Neural cell (in vitro differentiated cells): ENCODE measurements around the gene DCUN1D2. TPM values are rescaled to one million over a fixed set of nuclear protein-coding genes. Genes with fewer than 3 reads are reported as not detected.

ENCODE experiments used
- H2AFZ ChIP-seq: fragments of 200-600, 300-800 bp; sonication (generic), shearing (Covaris generic); 2 replicates; pipeline ENCODE4 v1.6.0; 2014; ENCODE audit warnings: low read depth, mild to moderate bottlenecking, antibody characterized with exemption, low read length, moderate library complexity
- H3F3A ChIP-seq: fragments of 200-600 bp; shearing (Covaris generic); 2 replicates; pipeline ENCODE4 v1.6.1; 2016; ENCODE audit warnings: mild to moderate bottlenecking, moderate library complexity, mixed read lengths, antibody characterized with exemption, low read length; ENCODE audit not compliant: insufficient read depth, poor library complexity, severe bottlenecking
- H3K27ac ChIP-seq: fragments of 200-600, 300-800 bp; sonication (generic), shearing (Covaris generic); 2 replicates; pipeline ENCODE4 v1.5.1; 2014; ENCODE audit warnings: mild to moderate bottlenecking, low read length, moderate library complexity
- H3K27me3 ChIP-seq: fragments of 300-800, 200-600 bp; sonication (generic), shearing (Covaris generic); 2 replicates; pipeline ENCODE4 v1.6.0; 2014; ENCODE audit warnings: mild to moderate bottlenecking, low read depth, low read length, moderate library complexity; ENCODE audit not compliant: insufficient read depth
- H3K36me3 ChIP-seq: fragments of 300-800, 200-600 bp; sonication (generic), shearing (Covaris generic); 2 replicates; pipeline ENCODE4 v1.5.1; 2014; ENCODE audit warnings: mild to moderate bottlenecking, antibody characterized with exemption, low read length, moderate library complexity; ENCODE audit not compliant: insufficient read depth
- H3K4me2 ChIP-seq: fragments of 300-800, 200-600 bp; sonication (generic), shearing (Covaris generic); 2 replicates; pipeline ENCODE4 v1.6.0; 2014; ENCODE audit warnings: mild to moderate bottlenecking, low read length
- H3K4me3 ChIP-seq: fragments of 300-800, 200-600 bp; sonication (generic), shearing (Covaris generic); 2 replicates; pipeline ENCODE4 v1.5.1; 2014; ENCODE audit warnings: mild to moderate bottlenecking, low read length, moderate library complexity
- H3K79me2 ChIP-seq: fragments of 200-600 bp; shearing (Covaris generic); replicated peaks from 2 replicates; pipeline ENCODE4 v1.6.0; 2014; ENCODE audit warnings: mild to moderate bottlenecking, low read length, moderate library complexity; ENCODE audit not compliant: insufficient read depth
- H3K9ac ChIP-seq: fragments of 300-800, 200-600 bp; sonication (generic), shearing (Covaris generic); 2 replicates; pipeline ENCODE4 v1.6.1; 2016; ENCODE audit warnings: mild to moderate bottlenecking, low read length, mixed read lengths
- H3K9me2 ChIP-seq: fragments of 200-600 bp; shearing (Covaris generic); 2 replicates; pipeline ENCODE4 v1.6.1; 2016; ENCODE audit warnings: mild to moderate bottlenecking, low read length, mixed read lengths; ENCODE audit not compliant: insufficient read depth
- H3K9me3 ChIP-seq: fragments of 200-600, 300-800 bp; sonication (generic), shearing (Covaris generic); 2 replicates; pipeline ENCODE4 v1.6.1; 2016; ENCODE audit warnings: mild to moderate bottlenecking, mixed run types, low read length, moderate library complexity, mixed read lengths
- H4K20me1 ChIP-seq: fragments of 200-600 bp; shearing (Covaris generic); 2 replicates; pipeline ENCODE4 v1.6.1; 2016; ENCODE audit warnings: mild to moderate bottlenecking, mixed run types; ENCODE audit not compliant: insufficient read depth
- CTCF ChIP-seq: fragments of 450-650 bp; IDR thresholded peaks from 2 replicates; pipeline ENCODE4 v1.5.1; 2014; ENCODE audit warnings: antibody characterized with exemption, mild to moderate bottlenecking, moderate library complexity; ENCODE audit not compliant: poor library complexity, severe bottlenecking
- EP300 ChIP-seq: fragments of 450-650 bp; conservative IDR thresholded peaks from 2 replicates; pipeline ENCODE4 v1.6.1; 2014; ENCODE audit warnings: antibody characterized with exemption, mild to moderate bottlenecking, moderate library complexity; ENCODE audit not compliant: poor library complexity, severe bottlenecking
- EZH2 ChIP-seq: fragments of 200-600, 300-800 bp; shearing (Covaris generic), sonication (generic); IDR thresholded peaks from 2 replicates; pipeline ENCODE4 v1.6.1; 2014; ENCODE audit warnings: antibody characterized with exemption, low read length, borderline replicate concordance, mild to moderate bottlenecking; ENCODE audit not compliant: insufficient read depth, poor library complexity, severe bottlenecking
- MXI1 ChIP-seq: fragments of 450-650 bp; conservative IDR thresholded peaks from 2 replicates; pipeline ENCODE4 v1.6.1; 2014; ENCODE audit warnings: antibody characterized with exemption, mild to moderate bottlenecking; ENCODE audit not compliant: poor library complexity, severe bottlenecking
- POLR2AphosphoS5 ChIP-seq: IDR thresholded peaks from 2 replicates; pipeline ENCODE4 v1.6.1; 2012
- RAD21 ChIP-seq: fragments of 450-650 bp; conservative IDR thresholded peaks from 2 replicates; pipeline ENCODE4 v1.6.1; 2014; ENCODE audit warnings: antibody characterized with exemption, mild to moderate bottlenecking, moderate library complexity
- REST ChIP-seq: IDR thresholded peaks from 2 replicates; pipeline ENCODE4 v1.6.1; 2012; ENCODE audit warnings: borderline replicate concordance
- SMC3 ChIP-seq: fragments of 450-650 bp; conservative IDR thresholded peaks from 2 replicates; pipeline ENCODE4 v1.6.1; 2014; ENCODE audit warnings: antibody characterized with exemption, mild to moderate bottlenecking, moderate library complexity; ENCODE audit not compliant: poor library complexity
- TAF1 ChIP-seq: IDR thresholded peaks from 2 replicates; pipeline ENCODE4 v1.6.1; 2012; ENCODE audit warnings: low read depth
- polyA plus RNA-seq: library from polyadenylated mRNA; depleted of rRNA; stranded (reverse); fragments of >200 nt; gene quantifications from 2 replicates; pipeline ENCODE4 v1.2.3, GENCODE V29; 2014

DCUN1D2 gene
- polyA plus RNA-seq, 1 donor from 2014 or later = 55.9 TPM

GRCh38 chr13:113431171-113431570, 59.3 kb downstream of the DCUN1D2 start:
- Histone ChIP-seq H3K36me3 (no peaks in the 10 kb centered on the region), H3K9me2 (no peaks in the 10 kb centered on the region), H3K27ac (no peak overlapping the region), H3F3A (no peaks in the 10 kb centered on the region), H3K9me3 (no peaks in the 10 kb centered on the region), H3K4me2 (no peak overlapping the region), H3K4me3 (no peak overlapping the region), H2AFZ (no peak overlapping the region), H3K27me3 (no peaks in the 10 kb centered on the region), H4K20me1 (no peaks in the 10 kb centered on the region), H3K9ac (no peak overlapping the region), H3K79me2 (no peaks in the 10 kb centered on the region)
- no peak for TF ChIP-seq RAD21
- no peak for TF ChIP-seq EZH2
- no peak for TF ChIP-seq MXI1
- TF ChIP-seq TAF1 = no peak
- no peak for TF ChIP-seq CTCF
- TF ChIP-seq SMC3 = no peak
- no peak for TF ChIP-seq POLR2AphosphoS5
- no peak for TF ChIP-seq REST
- TF ChIP-seq EP300 = no peak

GRCh38 chr13:113430378-113431110, 60.0 kb downstream of the DCUN1D2 start:
- Histone ChIP-seq H3K4me2 (no peak overlapping the region), H3K36me3 (no peaks in the 10 kb centered on the region), H3K9ac (no peak overlapping the region), H2AFZ (no peak overlapping the region), H3K4me3 (no peak overlapping the region), H3K79me2 (no peaks in the 10 kb centered on the region), H3K27me3 (no peaks in the 10 kb centered on the region), H3K27ac (no peak overlapping the region), H3F3A (no peaks in the 10 kb centered on the region), H3K9me3 (no peaks in the 10 kb centered on the region), H3K9me2 (no peaks in the 10 kb centered on the region), H4K20me1 (no peaks in the 10 kb centered on the region)
- TF ChIP-seq MXI1 (no peak), RAD21 (no peak), EP300 (no peak), REST (no peak), POLR2AphosphoS5 (no peak), SMC3 (no peak), CTCF (no peak), EZH2 (no peak), TAF1 (no peak)
